ENCODE measurements around the gene SIRPB1. TPM values are rescaled to one million over a fixed set of nuclear protein-coding genes. Genes with fewer than 3 reads are reported as not detected.

SIRPB1 gene
- 0.36 to 0.98 TPM (median 0.51 TPM) in 5 replicates for total RNA-seq (2022; extraction: Qiagen RNA extraction; ENCODE audit: low read depth)

GRCh38 chr20:1619861-1620444 is at the start of gene SIRPB1:
SIRPB1 (minus strand) TSS chr20:1620009; CDS start chr20:1619944, 65 bp downstream.

GRCh38 chr20:1657556-1658334 is 37.9 kb upstream of the SIRPB1 start, which contains the start of gene SIRPG:
SIRPG (minus strand) TSS chr20:1657779; CDS start chr20:1657714, 65 bp downstream.

Other genes with a start within 250 kb of the SIRPB1 start
- gene FKBP1A, start 227.0 kb downstream of the SIRPB1 start, total RNA-seq (2022; extraction: Qiagen RNA extraction; ENCODE audit: low read depth): 408 to 573 TPM (median 515 TPM) in 5 replicates
- 111 to 129 TPM (median 114 TPM) in 5 replicates for gene NSFL1C, start 153.2 kb downstream of the SIRPB1 start, total RNA-seq (2022; extraction: Qiagen RNA extraction; ENCODE audit: low read depth)
- 0.05 TPM in 1 of 5 replicates, not detected in the others for gene SIRPB2, start 128.6 kb downstream of the SIRPB1 start, total RNA-seq (2022; extraction: Qiagen RNA extraction; ENCODE audit: low read depth)
- gene SIRPD, start 62.3 kb downstream of the SIRPB1 start, total RNA-seq (2022; extraction: Qiagen RNA extraction; ENCODE audit: low read depth): not detected in 5 replicates
- gene SIRPG, start 37.8 kb upstream of the SIRPB1 start, total RNA-seq (2022; extraction: Qiagen RNA extraction; ENCODE audit: low read depth): not detected in 5 replicates

All from A549 treated with ZK216348 at 1 μM for 4 hours (cell line).